RPMI7951 (cell line): Measurements from ENCODE around the gene PIP5K1C. TPM values are rescaled to one million over a fixed set of nuclear protein-coding genes. Genes with fewer than 3 reads are reported as not detected.
A peak's percentile ranks its signal among the peaks of the same experiment; 100 is the strongest.

Experiments
- DNase-seq: peaks from one replicate; pipeline ENCODE4 v3.0.0-alpha.2; 2012; ENCODE audit warnings: low read depth
- total RNA-seq: library from RNA; depleted of rRNA; stranded (reverse); fragments of >200 nt; shearing (Covaris generic); gene quantifications from 2 replicates; pipeline ENCODE4 v1.2.3, GENCODE V29; 2014

Gene PIP5K1C
- total RNA-seq, 1 experiment from 2014 or later = 13.1 TPM

DNA sequence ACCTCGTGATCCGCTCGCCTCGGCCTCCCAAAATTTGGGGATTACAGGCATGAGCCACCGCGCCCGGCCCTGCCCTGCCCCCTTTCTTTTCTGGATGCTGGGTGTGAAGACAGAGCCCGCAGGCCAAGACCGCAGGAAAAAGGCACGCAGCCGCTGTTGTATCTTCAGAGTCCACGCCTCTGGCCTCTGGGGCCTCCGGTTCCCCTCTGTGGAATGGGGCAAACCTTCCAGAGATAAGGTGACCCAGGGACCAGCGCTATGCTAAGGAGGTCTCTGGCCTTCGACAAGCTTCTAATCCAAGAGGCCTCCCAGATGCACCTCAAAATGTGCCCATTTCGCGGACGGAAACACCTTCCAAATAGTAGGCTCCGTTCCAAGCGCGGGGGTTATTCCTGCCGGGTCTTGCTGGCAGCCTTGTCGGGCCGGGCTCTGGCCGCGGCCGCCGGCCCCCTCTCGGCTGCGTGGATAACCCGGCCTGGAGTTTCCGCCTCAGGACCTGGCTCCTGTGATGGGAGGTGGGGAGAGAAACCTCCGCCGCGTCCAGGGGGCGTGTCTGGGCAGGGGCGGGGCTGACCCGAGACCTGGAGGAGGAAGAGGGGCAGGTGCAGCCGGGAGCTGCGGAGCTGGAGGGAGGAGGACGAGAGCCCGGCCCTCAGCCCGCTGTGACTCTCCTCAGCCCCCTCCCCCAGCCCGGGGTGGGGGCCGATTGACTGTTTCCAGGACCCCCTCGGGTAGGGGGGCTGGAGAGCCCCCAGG, 21.0 kb upstream of the PIP5K1C start:
- DNase-seq = peak; percentile 71

DNA sequence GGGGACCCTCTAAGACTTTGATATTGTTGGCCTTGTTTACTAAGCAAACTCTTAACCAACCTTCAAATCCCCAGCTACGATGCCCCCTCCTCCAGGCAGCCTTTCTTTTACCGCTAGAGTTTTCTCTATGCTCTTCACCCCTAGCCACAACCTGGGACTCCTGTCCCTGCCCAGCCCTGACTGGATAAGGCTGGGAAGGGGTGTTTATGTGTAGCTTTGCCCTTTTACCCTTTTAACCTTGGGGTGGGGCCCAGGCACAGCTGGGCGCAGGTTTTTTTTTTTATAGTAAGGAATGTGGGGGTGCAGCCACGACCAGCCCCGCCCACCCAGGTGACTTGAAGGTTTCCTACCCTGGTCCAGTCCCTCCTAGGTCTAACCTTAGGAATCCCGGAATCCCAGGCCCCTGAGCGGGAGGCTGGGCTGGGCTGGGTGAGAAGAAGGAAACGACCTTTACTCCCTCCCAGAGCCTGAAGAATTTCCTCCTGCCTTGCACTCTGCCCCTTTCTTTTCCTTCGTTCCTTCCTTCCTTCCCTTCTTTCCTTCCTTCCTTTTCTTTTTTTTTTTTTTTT, 20.2 kb upstream of the PIP5K1C start:
- DNase-seq = no peak

DNA sequence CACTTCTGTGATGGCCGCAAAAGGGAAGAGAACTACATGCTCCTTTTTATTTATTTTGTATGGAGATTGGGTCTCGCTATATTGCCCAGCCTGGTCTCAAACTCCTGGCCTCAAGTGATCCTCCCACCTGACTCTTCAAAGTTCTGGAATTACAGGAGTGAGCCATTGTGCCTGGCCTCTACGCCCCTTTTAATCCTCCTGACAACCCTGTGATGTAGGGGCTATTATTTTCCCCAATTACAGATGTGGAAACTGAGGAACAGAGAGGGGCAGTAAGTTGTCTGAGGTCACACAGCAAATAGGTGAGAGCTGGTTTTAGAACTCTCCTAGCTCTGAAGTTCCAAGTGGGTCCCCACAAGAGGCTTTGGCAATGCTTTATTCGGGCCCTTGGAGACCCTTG, 19.6 kb upstream of the PIP5K1C start:
- no peak for DNase-seq

DNA sequence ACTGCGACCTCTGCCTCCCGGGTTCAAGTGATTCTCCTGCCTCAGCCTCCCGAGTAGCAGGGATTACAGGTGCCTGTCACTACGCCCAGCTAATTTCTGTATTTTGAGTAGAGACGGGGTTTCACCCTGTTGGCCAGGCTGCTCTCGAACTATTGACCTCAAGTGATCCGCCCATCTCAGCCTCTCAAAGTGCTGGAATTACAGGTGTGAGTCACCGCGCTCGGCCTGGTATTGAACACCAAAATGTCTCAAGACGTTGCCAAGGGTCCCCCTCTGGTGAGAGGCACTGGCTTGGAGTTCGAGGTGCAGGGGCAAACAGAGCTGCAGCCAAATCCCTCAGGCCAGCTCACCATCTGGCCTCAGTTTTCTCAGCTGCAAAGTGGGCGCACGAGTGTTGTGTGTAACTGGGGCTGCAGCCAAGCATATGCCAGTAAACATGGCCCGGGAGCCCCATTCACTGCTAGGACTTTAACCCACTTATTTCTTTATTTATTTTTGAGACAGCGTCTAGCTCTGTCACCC, 15.9 kb upstream of the PIP5K1C start:
- DNase-seq = no peak

DNA sequence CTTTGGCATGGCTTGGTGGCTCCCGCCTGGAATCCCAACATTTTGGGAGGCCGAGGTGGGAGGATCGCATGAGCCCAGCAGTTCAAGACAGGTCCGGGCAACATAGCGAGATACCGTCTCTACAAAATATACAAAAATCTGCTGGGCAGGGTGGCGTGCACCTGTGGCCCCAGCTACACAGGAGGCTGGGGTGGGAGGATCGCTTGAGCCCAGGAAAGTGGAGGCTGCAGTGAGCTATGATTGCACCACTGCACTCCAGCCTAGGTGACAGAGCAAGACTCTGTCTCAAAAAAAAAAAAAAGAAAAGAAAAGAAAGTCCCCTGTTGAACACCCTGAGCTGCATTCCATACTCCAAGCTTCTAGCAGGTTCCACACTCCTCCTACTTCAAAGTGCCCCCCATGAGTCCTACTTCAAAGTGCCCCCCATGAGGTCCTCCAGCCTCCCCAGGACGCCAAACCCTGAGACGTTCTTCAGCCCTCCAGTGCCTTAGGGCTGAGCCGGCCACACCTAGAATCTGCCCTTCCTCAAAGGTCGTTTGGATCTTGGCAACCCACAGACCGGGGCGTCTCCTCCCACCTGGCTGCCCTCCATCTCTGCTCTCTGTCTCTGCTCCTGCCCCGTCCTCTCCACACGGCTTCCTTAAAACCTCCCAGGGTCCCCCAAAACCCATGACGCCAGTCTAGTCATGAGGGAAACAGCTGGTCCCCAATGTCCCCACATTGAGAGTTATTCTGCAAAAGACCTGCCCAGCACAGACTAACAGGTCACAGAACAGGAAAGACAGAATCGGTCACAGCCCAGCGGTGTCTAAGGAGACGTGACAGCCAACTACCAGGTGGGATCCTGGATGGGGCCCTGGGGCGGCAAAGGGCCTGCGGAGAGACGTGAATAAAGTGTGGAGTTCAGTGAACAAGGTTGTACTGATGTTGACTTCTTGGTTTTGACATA, 12.7 kb upstream of the PIP5K1C start:
- no peak for DNase-seq

DNA sequence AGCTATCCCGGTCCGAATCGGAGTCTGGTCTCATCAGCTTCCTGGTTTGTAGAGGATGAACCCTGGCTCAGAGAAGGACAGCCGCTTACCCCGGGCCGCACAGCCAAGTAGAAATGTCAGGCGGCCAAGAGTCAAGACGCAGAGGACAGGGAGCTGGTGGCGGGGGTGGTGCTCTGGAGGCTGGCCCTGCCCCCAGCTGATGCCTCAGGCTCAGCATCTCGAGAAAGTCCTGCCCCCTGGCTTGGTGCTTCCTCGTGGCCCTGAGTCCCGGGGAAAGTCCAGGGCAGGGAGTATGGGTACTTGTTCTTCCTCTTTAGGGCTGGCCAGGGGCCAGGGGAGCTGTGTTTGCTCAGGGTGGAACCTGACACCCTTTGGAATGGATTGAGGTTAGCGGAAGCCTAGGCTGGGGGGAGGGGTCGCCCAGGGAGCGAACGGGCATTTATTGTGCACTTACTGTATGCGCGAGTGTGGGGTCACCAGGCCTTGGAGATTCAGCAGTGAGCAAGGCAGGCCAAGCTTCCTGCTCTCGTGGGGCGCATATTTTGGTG, 10.1 kb upstream of the PIP5K1C start:
- peak; percentile 50 for DNase-seq

DNA sequence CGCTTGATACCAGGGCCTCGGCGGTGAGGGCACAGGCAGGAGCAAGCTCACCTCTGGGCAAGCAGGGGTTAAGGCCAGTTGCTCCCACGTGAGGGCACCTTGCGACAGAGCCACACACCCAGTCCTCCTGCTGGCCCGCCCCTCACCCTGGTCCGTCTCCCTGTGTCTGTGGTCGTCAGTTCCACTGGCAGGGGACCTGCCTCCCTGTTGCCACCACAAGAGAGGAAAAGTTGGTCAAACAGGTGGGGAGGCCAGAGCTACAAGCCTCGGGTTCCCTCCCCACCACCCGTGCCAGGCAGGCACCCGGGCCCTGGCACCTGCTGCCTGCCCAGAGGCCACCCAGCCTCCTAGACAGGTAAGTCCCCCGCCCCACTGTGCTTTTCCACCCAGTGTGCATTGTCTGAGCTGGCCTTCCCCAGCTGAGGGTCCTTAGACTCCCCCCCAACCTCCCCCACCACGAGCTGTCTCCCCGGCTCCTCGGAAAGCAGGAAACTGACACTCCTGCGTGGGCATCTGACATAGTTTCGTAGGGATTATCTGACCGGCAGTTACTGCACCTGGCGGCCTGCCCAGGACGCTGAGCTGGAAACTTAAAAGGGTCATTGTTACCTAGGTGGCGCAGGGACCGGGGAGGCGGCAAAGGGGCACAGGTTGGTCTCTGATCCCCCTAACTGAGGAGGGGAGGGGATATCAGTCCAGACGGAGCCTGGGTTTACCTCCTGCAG, 8.1 kb upstream of the PIP5K1C start, which contains the start of gene TJP3:
Gene TJP3, plus strand, starts transcription at position 178 of the 725 bp plus-strand sequence. CDS start 20,049 bp downstream, outside the sequence.
- no peak for DNase-seq

DNA sequence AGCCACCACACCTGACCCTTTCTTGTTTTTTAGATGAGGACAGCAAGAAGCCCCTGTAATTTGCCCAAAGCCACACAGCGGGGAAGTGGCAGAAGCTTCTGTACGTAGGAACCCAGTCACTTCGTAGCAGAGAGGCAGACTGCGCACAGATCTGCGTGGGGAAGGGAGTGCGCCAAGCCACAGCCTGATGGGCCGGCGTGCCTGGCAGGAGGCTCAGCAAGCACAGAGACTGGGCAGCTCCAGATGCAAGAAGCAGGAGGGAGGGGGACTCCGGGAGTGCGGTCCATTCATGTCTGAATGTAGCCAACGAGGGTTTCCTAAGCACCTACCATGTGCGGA, 7.6 kb upstream of the PIP5K1C start:
- DNase-seq = no peak

DNA sequence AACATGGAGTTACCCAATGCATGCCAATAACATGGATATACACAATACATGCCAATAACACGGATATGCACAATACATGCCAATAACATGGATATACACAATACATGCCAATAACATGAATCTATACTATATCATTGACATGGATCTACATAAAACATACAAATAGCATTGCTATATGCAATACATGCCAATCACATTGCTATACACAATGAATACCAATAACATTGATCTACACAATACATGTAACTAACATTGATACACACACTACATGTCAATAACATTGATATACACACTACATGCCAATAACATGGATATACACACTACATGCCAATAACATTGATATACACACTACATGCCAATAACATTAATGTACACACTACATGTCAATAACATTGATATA, 932 bp upstream of the PIP5K1C start:
- DNase-seq = no peak

DNA sequence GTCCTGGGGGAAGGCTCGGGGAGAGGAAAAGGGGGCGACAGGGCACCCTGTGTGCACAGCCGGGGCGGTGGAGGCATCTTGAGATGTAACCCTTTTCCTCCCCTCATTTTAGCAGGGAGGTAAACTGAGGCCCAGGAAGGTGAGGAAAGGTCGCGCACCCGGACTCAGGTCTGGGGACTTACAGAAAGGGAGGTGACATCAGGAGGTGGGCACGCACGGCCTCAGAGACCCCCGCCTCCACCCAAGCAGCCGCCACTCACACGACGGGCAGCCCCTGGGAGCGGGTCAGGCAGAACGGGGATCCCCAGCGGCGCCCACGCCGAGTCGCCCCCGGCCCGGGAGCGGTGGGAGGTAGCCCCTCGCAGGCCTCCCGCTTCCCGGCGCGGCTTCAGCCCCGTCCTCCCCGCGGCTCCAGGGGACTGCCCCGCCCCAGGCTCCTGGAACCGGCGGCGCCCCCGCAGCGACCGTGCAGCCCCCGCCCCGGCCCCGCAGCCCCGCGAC, 477 bp downstream of the PIP5K1C start:
- no peak for DNase-seq

DNA sequence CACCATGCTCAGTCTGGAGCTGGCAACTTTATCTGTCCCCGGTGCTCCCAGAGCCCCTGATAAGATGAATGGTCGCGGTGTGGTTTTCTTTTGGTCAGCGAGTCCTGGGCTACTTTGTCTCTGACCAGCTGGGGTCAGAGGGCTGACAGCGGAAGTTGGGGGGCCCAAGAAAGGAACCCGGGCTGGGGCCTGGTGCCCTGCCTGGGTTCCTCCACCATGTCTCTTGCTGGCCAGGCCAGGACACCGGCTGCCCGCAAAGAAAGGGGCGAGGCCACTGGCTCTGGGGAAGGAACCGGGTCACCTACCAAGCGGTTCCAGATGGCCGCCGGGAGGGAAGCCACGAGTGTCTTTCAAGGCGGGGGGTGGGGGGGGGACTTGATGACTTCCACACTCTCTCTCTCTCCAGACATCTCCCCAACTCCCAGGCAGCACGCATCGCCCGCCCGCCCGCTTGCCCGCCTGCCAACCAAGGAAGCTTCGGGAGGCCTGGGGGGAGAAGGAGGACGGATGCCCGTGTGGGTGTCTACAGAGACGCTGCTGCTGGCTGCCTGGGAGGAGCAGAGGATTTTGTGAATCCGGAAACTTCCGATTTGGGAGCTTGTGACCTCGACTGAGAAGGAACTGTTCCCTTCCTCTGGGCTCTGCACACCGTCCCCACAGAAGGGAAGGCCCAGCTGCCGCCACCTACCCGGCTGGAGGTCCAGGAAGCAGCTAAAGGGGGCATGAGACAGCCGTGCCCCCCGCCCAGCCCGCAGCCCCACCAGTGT, 1.1 kb downstream of the PIP5K1C start:
- DNase-seq = peak; percentile 85

DNA sequence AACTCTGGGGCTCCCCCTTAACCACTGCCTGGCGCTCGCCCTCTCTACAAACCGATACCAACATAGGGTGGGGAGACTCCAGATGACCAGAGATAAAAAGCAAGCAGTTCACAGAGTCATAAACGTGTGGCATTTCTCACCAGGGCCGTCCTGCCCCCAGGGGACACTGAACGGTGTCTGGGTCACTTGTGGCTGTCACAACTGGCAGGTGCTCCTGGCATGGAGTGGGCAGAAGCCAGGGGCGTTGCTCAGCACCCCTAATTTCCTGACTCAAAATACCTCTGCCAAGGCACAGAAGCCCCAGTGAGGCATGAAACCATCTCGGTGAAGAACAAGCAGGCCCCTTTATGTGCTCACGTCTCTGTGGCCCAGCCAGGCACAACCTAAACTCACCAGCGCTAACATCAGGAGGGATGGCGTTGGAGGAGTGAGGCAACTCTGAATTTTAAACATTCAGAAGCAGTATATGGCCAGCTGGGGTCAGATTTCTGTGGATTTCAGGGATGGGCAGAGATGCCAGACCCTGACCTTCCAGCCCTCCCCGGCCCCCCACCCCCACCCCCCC, 1.8 kb downstream of the PIP5K1C start:
- no peak for DNase-seq

DNA sequence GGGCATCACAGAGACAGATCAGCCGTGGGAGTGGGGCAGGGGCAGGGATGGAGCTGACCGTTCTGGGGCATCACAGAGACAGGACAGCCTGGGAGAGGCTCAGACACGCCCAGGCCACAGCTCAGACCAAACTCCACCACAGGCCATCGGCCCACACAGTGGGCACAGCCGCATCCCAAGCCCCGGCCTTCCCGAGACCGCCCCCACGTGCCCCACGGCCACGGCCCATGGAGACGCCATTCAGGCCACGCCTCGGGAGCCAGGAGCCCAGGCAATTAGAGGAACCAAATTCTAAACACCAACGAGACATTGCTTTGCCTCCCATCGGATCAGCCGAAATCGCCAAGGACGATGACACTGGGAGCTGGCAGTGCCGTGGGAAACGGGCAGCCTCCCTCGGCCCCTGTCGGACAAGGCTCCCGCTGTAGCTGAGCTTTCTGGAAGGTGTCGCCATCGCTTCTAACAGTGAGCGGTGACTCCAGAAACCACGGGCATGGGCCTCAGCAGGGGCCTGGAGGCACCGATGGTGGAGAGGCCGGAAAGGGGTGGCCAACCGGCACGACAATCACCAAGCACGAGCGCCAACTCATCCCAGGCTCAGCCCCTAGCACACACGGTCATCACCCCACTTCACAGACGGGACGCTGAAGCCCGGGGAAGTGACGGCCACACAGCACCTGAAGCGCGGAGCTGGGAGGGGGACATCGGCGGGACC, 2.4 kb downstream of the PIP5K1C start:
- DNase-seq = no peak

DNA sequence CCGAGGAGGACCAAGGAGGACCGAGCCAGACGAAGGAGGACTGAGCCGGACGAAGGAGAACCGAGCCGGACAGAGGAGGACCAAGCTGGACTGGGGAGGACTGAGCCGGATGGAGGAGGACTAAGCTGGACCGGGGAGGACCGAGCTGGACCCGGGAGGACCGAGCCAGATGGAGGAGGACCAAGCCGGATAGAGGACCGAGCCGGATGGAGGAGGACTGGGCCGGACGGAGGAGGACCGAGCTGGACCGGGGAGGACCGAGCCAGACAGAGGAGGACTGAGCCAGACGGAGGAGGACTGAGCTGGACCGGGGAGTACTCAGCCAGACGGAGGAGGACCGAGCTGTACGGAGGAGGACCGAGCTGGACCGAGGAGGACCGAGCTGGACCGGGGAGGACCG, 3.2 kb downstream of the PIP5K1C start:
- no peak for DNase-seq

DNA sequence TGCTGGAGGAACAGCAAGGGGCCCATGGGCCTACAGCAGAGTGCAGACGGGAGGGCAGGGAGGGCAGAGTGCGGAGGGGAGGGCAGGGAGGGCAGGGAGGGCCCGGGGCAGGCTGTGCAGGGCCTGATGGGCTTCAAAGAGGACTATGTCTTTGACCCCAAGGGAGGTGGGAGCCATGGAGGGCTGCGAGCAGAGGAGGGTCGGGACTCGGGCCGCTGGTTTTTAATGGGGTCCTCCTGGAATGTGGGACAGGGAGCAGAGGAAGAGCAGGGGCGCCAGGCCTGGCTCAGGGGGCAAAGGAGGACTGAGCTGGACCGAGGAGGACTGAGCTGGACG, 3.6 kb downstream of the PIP5K1C start:
- no peak for DNase-seq

DNA sequence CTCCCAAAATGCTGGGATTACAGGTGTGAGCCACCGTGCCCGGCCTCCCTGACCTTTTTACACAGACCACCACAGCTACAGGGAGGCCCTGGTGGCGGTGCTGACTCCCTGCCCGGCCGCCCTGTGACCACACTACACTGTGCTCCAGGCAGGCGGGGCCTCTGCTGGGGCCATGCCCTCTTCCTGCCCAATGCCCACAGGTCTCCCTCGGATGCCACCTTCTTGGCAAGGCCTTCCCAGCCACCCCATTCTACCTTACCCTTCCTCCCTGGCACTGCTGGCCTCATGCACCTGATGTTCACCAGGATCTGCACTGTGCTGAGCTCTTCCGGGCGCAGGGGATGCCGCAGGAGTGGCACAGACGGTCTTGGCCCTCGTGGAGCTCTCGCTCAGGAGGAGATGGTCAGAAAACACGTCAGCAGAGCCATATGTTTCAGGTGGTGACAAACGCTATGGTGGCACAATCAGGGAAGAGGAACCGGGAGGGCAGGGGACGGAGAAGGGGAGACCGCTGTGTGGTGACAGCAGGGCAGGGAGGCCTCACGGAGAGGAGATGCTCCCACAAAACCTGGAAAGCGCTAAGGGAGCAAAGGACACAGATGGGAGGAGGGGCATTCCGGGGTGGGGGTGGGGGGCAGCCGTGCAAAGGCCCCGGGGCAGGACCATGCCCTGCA, 4.1 kb downstream of the PIP5K1C start:
- DNase-seq = no peak

DNA sequence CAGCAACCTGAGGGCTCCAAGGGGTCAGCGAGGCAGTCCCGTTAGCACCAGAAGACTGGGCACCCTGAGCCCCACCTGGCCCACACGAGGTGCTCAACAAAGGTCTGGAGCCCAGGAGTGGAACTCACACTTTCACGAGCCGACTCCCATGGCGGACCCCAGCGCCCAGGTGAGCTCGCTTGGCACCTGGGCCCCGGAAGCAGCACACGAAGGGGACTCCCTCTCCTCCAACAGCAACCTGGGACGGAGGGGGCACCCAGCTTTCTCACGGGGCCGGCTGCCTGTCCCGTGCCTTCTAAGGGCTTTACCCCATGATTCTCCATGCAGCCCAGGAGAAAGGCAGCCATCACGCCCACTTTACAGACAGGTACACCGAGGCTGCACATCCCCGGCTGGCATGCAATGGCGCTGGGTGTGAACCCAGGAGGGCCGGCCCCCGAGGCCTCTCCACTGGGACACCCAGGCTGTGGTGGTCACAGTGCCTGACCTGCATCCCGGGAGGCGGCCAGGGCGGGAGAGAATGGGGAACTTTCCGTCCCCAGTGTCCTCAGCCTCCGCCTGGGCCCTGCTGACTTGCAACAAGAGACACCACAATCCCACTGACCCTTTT, 5.0 kb downstream of the PIP5K1C start:
- no peak for DNase-seq

DNA sequence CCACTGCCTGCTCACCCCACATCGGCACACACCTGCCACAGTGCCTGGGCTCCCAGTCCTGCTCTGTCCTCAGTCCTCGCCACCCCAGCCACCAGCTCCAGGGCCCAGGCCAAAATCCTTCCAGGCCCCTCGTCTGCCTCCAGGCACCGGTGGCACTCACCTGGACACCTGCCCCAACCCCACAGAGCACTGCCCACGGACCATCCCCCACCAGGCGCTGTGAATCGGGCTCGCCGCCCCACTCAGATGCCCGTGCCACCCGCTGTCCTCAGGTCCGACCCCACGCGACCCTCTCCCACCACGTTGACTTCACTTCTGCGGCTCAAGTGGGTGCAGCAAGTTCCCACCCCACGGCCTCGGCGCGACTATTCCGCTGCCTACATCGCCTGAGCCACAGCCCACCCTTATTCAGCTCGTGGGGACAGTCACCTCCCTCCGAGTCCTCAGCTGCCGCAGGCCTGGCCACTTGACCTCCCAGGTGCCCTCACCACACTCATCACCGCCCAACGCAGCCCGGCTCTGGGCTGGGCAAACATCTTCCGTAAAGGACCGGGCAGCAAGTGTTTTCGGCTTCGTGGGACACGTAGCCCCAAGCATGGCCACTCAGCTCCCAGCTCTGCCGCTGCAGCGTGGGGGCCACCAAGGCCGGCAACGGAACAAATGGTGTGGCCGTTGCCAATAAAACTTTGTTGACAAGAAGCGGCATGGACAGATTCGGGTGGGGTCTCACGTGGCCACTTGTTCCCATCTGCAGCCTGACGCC, 5.7 kb downstream of the PIP5K1C start:
- no peak for DNase-seq
